Stimulated activated CD4-positive, alpha-beta T cell treated with anti-CD3 and anti-CD28 coated beads, Interleukin-4, amount 100 ng/mL, for 1 hour (primary cell): Measurements from ENCODE around the gene PLEKHA5.
"Not testable (repeated sequence)": the region's sequence is repeated elsewhere in the genome, so short reads cannot be mapped to it uniquely, and the experiment has no call there.

Experiments
- DNase-seq: peaks from one replicate; pipeline ENCODE4 v3.0.0-alpha.2; 2020

The PLEKHA5 gene

GRCh38 chr12:19285793-19286448 lies 156.4 kb downstream of the PLEKHA5 start:
- DNase-seq: no peak

- no peak for DNase-seq
Measured at GRCh38 chr12:19287302-19287701, 157.8 kb downstream of the PLEKHA5 start.

GRCh38 chr12:19288161-19288560 lies 158.6 kb downstream of the PLEKHA5 start:
- no peak for DNase-seq

GRCh38 chr12:19288603-19289244 lies 159.2 kb downstream of the PLEKHA5 start:
- no peak for DNase-seq

- no peak for DNase-seq
Measured at GRCh38 chr12:19298836-19299605, 169.5 kb downstream of the PLEKHA5 start.

- DNase-seq: no peak
Measured at GRCh38 chr12:19299765-19300164, 170.2 kb downstream of the PLEKHA5 start.

GRCh38 chr12:19301223-19301622 lies 171.7 kb downstream of the PLEKHA5 start:
- no peak for DNase-seq

- DNase-seq: no peak
Measured at GRCh38 chr12:19301688-19302087, 172.2 kb downstream of the PLEKHA5 start.

- DNase-seq: no peak
Measured at GRCh38 chr12:19302100-19302640, 172.6 kb downstream of the PLEKHA5 start.

- no peak for DNase-seq
Measured at GRCh38 chr12:19303496-19303895, 174.0 kb downstream of the PLEKHA5 start.

- no peak for DNase-seq
Measured at GRCh38 chr12:19304149-19304750, 174.7 kb downstream of the PLEKHA5 start.

- DNase-seq: not testable (repeated sequence)
Measured at GRCh38 chr12:19305621-19306020, 176.1 kb downstream of the PLEKHA5 start.

- no peak for DNase-seq
Measured at GRCh38 chr12:19306366-19306765, 176.8 kb downstream of the PLEKHA5 start.

GRCh38 chr12:19307451-19307850 lies 177.9 kb downstream of the PLEKHA5 start:
- no peak for DNase-seq

GRCh38 chr12:19311165-19311564 lies 181.6 kb downstream of the PLEKHA5 start:
- no peak for DNase-seq

- DNase-seq: no peak
Measured at GRCh38 chr12:19312637-19313036, 183.1 kb downstream of the PLEKHA5 start.

GRCh38 chr12:19316425-19316824 lies 186.9 kb downstream of the PLEKHA5 start:
- no peak for DNase-seq

- no peak for DNase-seq
Measured at GRCh38 chr12:19322376-19322775, 192.8 kb downstream of the PLEKHA5 start.

GRCh38 chr12:19323805-19324204 lies 194.3 kb downstream of the PLEKHA5 start:
- no peak for DNase-seq

GRCh38 chr12:19326102-19326501 lies 196.6 kb downstream of the PLEKHA5 start:
- no peak for DNase-seq

- DNase-seq: no peak
Measured at GRCh38 chr12:19332196-19332595, 202.7 kb downstream of the PLEKHA5 start.

GRCh38 chr12:19338405-19338804 lies 208.9 kb downstream of the PLEKHA5 start:
- DNase-seq: no peak

GRCh38 chr12:19350850-19351249 lies 221.3 kb downstream of the PLEKHA5 start:
- not testable (repeated sequence) for DNase-seq
